ENCODE measurements around the gene ENDOU.

GRCh38 chr12:47739297-47739696 lies 14.0 kb upstream of the ENDOU start:
- no peak for TF ChIP-seq CTCF (IDR thresholded peaks at IDR 0.05 in 8 of 11, conservative IDR thresholded peaks at IDR 0.05 in 3 of 11)
- TF ChIP-seq POLR2A (IDR thresholded peaks at IDR 0.05): no peak
